Activated CD8-positive, alpha-beta memory T cell treated with anti-CD3 and anti-CD28 coated beads for 1 hour (primary cell): Measurements from ENCODE around the gene CELA2B.

Experiments
- DNase-seq, 2 donors: peaks; one replicate each; pipeline ENCODE4 v3.0.0-alpha.2; 2020; ENCODE audit warnings: low read depth in 1 of 2; ENCODE audit errors: extremely low read depth in 1 of 2

Gene CELA2B

DNA sequence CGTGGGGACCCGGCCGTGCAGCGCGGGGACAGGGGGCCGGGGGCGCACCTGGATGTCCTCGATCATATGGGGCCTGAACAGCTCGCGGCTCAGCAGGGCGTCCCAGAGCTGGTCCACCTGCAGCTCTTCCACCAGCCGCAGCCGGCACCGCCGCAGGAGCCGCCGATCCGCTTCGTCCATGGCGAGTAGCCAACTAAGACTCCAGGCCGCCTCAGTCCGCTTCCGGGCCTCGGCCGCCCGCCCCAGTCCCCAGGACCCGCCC is 48.0 kb downstream of the CELA2B start, which contains the start of gene CASP9:
Gene CASP9 (minus strand): TSS at position 195 of the 262 bp plus-strand sequence. CDS start 15 bp downstream, at position 180.
- no peak for DNase-seq

- DNase-seq: peak; percentile 99 to 100
Measured at GRCh38 chr1:15524283-15525049, 48.6 kb downstream of the CELA2B start.

DNA sequence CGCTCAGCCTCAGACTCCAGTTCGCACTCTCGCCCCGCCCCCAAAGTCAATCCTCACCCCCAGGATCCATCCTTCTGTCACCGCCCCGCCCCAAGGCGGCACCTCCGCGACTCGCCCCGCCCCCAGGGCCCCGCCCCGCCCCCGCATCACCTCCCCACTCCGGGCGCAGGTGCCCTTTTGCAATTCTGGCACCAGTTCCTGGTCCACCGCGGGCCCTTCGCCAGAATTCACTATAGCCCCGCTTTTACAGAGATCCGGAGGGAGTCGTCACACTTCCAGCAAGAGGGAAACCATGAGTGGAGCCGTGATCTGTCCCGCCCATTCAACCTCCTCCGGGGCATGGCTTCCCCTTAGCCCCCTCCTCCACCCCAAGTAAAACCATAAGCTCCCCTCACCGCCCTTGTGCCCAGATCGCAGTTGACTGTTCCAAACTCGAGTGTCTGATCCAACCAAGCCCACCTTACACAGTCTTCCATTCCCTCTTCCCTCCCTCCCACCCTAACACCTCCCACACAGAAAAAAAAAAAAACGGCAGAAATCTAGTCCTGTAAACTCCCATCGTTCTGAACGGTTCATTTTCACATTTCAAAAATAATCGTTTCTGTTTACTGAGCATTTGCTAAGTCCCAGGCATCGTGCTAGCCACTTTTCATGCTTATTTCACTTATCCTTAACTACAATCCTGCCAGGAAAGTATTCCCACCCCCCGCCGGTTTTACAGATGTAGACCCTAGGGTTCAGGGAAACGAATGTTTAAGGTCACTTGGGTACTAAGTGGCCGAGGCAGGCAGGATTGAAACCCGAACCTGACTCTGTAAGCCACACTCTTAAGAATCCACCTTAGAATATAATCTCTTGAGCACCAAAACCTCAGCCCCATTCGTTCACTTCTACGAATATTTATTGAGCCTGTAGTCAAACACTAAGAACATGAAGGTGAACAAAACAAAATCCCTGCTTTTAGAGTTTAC is 49.4 kb downstream of the CELA2B start:
- DNase-seq: peak in 1 of 2 donors; percentile 99

GRCh38 chr1:15526021-15526489 is 50.2 kb downstream of the CELA2B start:
- DNase-seq: no peak

DNA sequence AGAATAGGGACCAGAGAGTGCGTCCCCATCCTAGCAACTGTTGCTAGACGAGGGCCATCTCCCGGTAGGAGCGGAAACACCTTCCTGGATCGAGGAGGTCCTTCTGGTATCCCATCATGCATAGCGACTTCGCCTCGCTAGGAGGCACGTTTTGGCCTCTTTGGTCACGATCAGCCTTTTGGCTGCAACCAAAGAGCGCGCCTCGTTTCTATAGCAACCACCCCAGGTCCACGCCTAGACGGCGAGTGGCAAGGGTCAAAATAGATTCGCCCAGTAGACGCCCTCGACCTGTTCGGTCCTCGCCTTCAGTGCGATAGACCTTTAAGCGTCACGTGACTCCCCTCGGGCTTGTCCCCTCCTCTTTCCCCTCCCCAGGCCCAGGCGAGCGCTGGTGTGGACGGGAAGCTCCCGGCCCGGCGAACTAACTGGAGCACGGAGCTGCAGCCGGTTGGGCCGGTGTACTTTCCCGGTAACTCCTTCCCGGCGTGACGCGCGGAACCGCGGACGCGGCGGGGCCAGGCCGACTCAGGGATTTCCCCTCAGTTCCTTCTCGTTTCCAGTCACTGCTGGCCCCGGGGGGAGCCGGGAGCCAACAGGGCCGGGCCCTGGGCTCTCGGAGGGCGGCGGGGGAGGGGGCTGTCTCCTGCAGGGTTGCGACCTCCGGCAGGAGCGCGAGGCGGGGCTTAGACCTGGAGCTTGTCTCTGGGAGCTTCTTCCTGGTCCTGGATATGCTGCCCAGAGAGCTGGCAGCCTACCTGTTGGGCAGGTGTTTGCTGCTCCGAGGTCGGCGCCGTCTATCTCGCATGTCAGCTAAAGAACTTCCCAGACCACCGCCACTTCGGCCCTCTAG is 50.8 kb downstream of the CELA2B start, which contains the start of gene DNAJC16:
Gene DNAJC16 (plus strand): TSS at position 359 of the 850 bp plus-strand sequence. CDS start 2,258 bp downstream, outside the sequence.
- peak; percentile 90 to 94 for DNase-seq

GRCh38 chr1:15531003-15531402 is 55.1 kb downstream of the CELA2B start:
- DNase-seq: no peak

GRCh38 chr1:15531682-15532081 is 55.8 kb downstream of the CELA2B start:
- no peak for DNase-seq

GRCh38 chr1:15538771-15539170 is 62.9 kb downstream of the CELA2B start:
- no peak for DNase-seq

DNA sequence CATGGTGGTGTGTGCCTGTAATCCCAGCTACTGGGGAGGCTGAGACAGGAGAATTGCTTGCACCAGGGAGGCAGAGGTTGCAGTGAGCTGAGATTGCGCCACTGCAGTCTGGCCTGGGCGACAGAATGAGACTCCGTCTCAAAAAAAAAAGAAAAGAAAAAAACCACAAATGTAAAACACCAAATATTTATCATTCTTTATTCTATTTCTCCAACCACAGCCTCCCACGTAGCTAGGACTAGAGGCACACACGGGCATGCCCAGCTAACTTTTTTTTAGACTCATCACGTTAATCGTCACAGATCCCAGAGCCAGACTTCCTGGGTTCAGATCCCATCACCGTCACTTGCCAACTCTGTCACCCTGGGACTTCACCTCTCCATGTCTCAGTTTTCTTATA is 64.3 kb downstream of the CELA2B start:
- DNase-seq: no peak
